ENCODE results near the gene TIAM2. TPM values are rescaled to one million over a fixed set of nuclear protein-coding genes. Genes with fewer than 3 reads are reported as not detected.

Gene TIAM2
- total and polyA plus RNA-seq, 2 donors (not counting 3 experiments of a cell fraction or from before 2014, with no cell fraction given) = 9.6 to 18.5 TPM

DNA sequence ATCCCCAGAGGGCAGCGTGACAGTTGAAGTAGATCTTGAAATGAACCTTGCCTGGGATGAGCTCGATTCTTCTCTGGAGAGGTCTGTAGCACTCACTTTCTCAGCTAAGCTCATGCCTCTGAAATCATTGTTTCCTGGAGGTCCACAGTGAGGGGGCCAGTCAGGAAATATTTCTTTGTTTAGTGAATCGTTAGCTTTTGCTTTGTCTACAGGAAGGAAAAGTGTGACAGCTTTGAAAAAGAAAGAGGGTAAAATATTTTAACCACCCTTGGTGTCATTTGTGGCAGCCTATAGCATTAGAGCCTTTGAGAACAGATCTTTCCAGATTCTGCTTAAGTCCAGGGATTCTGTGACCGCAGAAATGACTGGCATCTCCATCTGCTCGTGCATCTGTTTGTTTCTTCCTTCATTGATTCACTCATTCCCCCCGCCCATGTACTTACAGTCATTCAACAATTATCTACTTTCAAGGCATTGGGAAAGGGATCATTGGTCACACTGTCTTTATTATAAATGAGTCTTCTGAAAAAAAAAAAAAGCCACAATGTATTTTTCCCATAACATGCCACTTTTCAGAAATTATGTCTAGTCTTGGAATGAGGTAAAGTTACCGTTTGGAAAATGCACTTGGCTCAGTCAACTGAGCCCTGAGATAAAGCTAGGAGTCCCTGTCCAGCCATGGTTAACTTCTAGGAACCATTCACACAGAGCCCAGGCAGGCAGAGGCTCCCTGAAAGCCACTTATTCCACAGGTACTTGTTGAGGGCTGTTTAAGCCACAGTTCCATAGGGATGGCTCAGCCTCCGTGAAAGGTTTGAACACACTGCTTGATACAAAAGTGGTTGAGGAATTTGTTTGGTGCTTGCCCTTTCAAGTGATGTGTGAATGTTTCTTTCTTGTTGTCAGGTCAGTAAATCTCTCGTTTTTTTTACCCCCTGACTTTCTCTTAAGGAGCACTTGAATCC is 86.0 kb downstream of the TIAM2 start:
- peak overlapping the region in 1 of 3 experiments; percentile 41 for H3K4me3 ChIP-seq (replicated peaks in 1 of 3; ENCODE audit: insufficient read depth in 1 of 3, low read depth in 1 of 3, low read length in 3 of 3)
- TF ChIP-seq POLR2AphosphoS5 (IDR thresholded peaks at IDR 0.05; ENCODE audit: insufficient read depth, low read depth, low read length) = no peak
- no peak for TF ChIP-seq EZH2 (IDR thresholded peaks at IDR 0.05; ENCODE audit: borderline replicate concordance, low read depth, low read length, severe bottlenecking)
- TF ChIP-seq, protein P1, sequence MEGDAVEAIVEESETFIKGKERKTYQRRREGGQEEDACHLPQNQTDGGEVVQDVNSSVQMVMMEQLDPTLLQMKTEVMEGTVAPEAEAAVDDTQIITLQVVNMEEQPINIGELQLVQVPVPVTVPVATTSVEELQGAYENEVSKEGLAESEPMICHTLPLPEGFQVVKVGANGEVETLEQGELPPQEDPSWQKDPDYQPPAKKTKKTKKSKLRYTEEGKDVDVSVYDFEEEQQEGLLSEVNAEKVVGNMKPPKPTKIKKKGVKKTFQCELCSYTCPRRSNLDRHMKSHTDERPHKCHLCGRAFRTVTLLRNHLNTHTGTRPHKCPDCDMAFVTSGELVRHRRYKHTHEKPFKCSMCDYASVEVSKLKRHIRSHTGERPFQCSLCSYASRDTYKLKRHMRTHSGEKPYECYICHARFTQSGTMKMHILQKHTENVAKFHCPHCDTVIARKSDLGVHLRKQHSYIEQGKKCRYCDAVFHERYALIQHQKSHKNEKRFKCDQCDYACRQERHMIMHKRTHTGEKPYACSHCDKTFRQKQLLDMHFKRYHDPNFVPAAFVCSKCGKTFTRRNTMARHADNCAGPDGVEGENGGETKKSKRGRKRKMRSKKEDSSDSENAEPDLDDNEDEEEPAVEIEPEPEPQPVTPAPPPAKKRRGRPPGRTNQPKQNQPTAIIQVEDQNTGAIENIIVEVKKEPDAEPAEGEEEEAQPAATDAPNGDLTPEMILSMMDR (IDR thresholded peaks at IDR 0.05; ENCODE audit: extremely low read depth in 1 of 2, insufficient read depth in 1 of 2, low read depth in 1 of 2, low read length in 2 of 2) = no peak
- TF ChIP-seq POLR2A (IDR thresholded peaks at IDR 0.05; ENCODE audit: low read depth, low read length) = no peak
- TF ChIP-seq MYC (IDR thresholded peaks at IDR 0.05; ENCODE audit: low read depth, low read length) = no peak
- TF ChIP-seq FOS (IDR thresholded peaks at IDR 0.05; ENCODE audit: borderline replicate concordance, insufficient read depth, low read length) = peak; percentile 7
- intact Hi-C loops (cut with micrococcal nuclease) (loop anchor here (2.0 kb wide), 1 partner anchor 90 kb away; no protein-coding TSS in a partner anchor), dilution Hi-C loops (cut with MboI; ENCODE audit: extremely low pct_ligation_motif_present, low sequenced_read_pairs) (no loop called here)
- ChIA-PET CTCF (interaction anchor here (1.3 to 2.3 kb wide), 4 partner anchors 11 to 213 kb away, joined by 4 to 10 read pairs (median 7); no protein-coding TSS in a partner anchor), POLR2A (interaction anchor here (0.7 kb wide), 1 partner anchor 13 kb away, joined by 3 read pairs; no protein-coding TSS in a partner anchor)
- peak overlapping the region; percentile 73 for H3K27ac ChIP-seq (ENCODE audit: insufficient read depth, low read depth, low read length)
- no peaks in the 10 kb centered on the region for H3K79me2 ChIP-seq (ENCODE audit: control insufficient read depth, insufficient read depth, low read length)
- FAIRE-seq (no peak), DNase-seq (ENCODE audit: low read depth, low spot score) (peak; percentile 77)
- H2AFZ ChIP-seq (ENCODE audit: low read depth, low read length) = peak overlapping the region; percentile 39
- no peaks in the 10 kb centered on the region for H4K20me1 ChIP-seq (replicated peaks; ENCODE audit: control insufficient read depth, extremely low read depth, insufficient read depth, low read length)
- no peaks in the 10 kb centered on the region for H3K9me3 ChIP-seq (replicated peaks; ENCODE audit: control insufficient read depth, insufficient read depth, low read length)
- peaks cover 23% of the 10 kb centered on the region for H3K4me1 ChIP-seq (ENCODE audit: control insufficient read depth, extremely low read depth, insufficient read depth, low read length)
- H3K9me1 ChIP-seq (replicated peaks; ENCODE audit: control insufficient read depth, extremely low read depth, insufficient read depth, low read length) = no peaks in the 10 kb centered on the region
- BruUV-seq (replicated peaks) = no TSS peak
- H3K9ac ChIP-seq (replicated peaks; ENCODE audit: extremely low read depth, insufficient read depth, low read length) = peak overlapping the region; percentile 29
- peak overlapping the region; percentile 68 for H3K4me2 ChIP-seq (ENCODE audit: insufficient read depth, low read length)
- H3K36me3 ChIP-seq (ENCODE audit: control insufficient read depth in 2 of 2, extremely low read depth in 1 of 2, insufficient read depth in 2 of 2, low read length in 2 of 2) = no peaks in the 10 kb centered on the region
- H3K27me3 ChIP-seq (ENCODE audit: control insufficient read depth in 2 of 2, insufficient read depth in 2 of 2, low read length in 2 of 2) = no peaks in the 10 kb centered on the region

All from endothelial cell of umbilical vein (primary cell).